ENCODE data around the gene MYCBPAP.

MYCBPAP gene

DNA sequence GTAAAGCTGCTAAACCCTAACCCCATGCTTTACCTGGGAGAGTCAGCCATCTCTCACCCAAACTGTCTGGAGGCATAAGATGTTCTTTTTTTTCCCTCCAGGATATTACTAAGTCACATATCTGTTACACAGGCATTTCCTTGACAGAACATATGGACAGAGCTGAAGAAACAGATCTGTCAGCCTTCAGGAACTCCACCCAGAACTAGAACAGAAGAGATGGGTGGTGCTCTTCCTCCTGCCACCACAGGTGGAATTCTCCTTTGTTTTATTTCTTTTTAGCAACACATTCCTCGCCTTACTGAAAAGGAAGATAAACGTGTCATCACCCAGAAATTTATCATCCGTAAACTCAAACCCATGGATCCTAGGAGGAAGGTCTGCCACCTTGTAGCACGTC is 8.8 kb downstream of the MYCBPAP start:
- H3K4me3 ChIP-seq (ENCODE audit: low read depth, low read length), result no peak overlapping the region
- no peak for DNase-seq (ENCODE audit: low read depth)
- TF ChIP-seq, protein P1, sequence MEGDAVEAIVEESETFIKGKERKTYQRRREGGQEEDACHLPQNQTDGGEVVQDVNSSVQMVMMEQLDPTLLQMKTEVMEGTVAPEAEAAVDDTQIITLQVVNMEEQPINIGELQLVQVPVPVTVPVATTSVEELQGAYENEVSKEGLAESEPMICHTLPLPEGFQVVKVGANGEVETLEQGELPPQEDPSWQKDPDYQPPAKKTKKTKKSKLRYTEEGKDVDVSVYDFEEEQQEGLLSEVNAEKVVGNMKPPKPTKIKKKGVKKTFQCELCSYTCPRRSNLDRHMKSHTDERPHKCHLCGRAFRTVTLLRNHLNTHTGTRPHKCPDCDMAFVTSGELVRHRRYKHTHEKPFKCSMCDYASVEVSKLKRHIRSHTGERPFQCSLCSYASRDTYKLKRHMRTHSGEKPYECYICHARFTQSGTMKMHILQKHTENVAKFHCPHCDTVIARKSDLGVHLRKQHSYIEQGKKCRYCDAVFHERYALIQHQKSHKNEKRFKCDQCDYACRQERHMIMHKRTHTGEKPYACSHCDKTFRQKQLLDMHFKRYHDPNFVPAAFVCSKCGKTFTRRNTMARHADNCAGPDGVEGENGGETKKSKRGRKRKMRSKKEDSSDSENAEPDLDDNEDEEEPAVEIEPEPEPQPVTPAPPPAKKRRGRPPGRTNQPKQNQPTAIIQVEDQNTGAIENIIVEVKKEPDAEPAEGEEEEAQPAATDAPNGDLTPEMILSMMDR (IDR thresholded peaks at IDR 0.05; ENCODE audit: low read depth, low read length, missing control alignments), result no peak

- DNase-seq (ENCODE audit: low read depth), result no peak
- no peak overlapping the region for H3K4me3 ChIP-seq (ENCODE audit: low read depth, low read length)
- TF ChIP-seq, protein P1 (IDR thresholded peaks at IDR 0.05; ENCODE audit: low read depth, low read length, missing control alignments), result no peak
These were observed 9.5 kb downstream of the MYCBPAP start for GRCh38 chr17:50517504-50518383.

DNA sequence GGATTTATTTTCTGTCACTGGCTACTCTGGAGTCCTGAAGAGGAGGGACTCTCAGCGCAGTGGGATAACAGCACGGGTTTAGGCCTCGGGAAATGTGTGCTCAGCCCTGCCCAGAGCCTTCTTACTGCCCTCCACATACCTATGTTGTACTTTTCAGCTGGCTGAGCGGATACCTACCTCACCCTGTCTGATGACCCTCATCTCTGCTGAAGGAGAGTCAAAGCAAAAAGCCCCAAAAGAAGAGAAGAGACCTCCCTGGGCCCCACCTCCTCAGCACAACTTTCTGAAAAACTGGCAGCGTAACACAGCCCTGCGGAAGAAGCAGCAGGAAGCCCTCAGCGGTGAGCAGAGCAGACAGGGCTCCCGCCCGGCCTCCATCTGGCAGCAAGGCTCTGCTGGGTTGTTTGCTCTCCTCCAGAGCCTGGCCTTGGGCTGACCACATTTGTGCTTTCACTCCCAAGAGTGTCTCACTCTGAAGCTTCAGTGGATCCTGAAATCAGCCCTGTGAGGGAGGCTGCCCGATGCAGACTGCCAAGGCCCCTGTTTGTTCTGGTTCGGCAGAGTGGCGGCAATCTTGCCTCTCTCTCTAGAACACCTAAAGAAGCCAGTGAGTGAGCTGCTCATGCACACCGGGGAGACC is 10.3 kb downstream of the MYCBPAP start:
- no peak overlapping the region for H3K4me3 ChIP-seq (ENCODE audit: low read depth, low read length)
- DNase-seq (ENCODE audit: low read depth), result no peak
- TF ChIP-seq, protein P1 (IDR thresholded peaks at IDR 0.05; ENCODE audit: low read depth, low read length, missing control alignments), result no peak

DNA sequence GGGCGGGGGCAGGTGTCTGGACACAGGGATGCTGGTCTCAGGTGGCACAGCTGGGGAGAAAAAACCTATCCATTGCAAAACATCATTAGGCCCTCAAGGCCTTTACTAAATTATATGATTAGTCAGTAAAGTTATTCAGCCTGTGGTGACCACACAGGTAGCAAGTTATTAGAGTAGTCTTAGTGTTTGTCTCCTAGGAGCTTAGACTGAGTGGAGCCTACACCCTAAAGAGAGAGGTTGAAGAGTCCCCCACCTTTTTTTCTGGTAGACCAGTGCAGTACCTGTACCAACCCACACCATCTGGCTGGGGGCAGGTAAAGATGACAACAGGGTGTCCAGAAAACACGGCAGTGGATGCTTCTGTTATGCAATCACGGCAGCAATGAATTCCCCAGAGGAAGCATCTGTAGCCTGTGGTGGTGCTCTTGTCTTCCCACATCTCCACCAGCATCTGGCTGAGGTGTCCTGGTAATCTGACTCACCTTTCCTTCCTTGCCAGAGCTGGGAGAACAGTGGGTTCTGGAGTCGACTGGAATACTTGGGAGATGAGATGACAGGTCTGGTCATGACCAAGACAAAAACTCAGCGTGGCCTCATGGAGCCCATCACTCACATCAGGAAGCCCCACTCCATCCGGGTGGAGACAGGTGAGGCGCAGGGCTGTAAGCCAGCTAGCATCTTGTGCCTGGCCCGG is 11.0 kb downstream of the MYCBPAP start:
- TF ChIP-seq, protein P1 (IDR thresholded peaks at IDR 0.05; ENCODE audit: low read depth, low read length, missing control alignments), result no peak
- DNase-seq (ENCODE audit: low read depth), result no peak
- H3K4me3 ChIP-seq (ENCODE audit: low read depth, low read length), result no peak overlapping the region

DNA sequence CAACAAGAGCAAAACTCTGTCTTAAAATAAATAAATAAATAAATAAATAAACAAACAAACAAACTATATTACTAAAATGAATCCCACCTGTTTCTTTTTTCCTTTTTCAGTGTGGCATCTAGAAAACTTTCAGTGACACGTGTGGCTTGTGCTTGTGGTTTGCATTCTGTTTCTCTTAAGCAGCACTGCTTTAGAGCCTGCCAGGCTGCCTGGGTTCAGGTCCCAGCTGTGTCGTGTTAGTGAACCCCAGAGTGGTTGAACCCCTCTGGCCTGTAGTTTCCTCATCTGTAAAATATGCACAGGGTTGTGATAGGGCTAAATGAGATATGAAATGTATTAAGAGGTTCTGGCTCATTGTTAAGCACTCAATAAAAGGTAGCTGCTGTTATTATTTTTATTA is 12.2 kb downstream of the MYCBPAP start:
- no peak for DNase-seq (ENCODE audit: low read depth)
- H3K4me3 ChIP-seq (ENCODE audit: low read depth, low read length), result no peak overlapping the region
- TF ChIP-seq, protein P1 (IDR thresholded peaks at IDR 0.05; ENCODE audit: low read depth, low read length, missing control alignments), result no peak

GRCh38 chr17:50521514-50521913 is 13.3 kb downstream of the MYCBPAP start:
- TF ChIP-seq, protein P1 (IDR thresholded peaks at IDR 0.05; ENCODE audit: low read depth, low read length, missing control alignments), result no peak
- no peak overlapping the region for H3K4me3 ChIP-seq (ENCODE audit: low read depth, low read length)
- no peak for DNase-seq (ENCODE audit: low read depth)

Data from GM12864 (cell line).